ENCODE results near the gene CALN1.

DNA sequence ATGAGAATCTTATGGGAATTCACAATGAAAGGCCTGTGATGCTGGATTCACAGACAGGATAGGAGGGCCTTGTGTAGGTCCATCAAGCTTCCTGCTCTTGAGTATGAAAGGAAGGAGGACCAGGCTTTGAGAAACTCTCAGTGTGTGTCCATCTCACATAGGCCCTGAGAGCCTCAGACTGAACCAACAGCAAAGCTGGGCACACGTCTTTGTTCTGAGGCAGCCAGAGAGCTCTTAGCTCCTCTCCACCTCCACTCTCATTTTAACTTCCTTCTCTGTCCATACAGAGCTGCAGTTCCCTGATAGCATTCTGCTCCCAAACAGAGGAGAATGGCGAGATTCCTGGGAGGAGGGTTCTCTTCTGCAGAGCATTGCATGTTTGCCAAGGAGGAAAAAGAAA is 515.6 kb downstream of the CALN1 start:
- TF ChIP-seq, protein P1, sequence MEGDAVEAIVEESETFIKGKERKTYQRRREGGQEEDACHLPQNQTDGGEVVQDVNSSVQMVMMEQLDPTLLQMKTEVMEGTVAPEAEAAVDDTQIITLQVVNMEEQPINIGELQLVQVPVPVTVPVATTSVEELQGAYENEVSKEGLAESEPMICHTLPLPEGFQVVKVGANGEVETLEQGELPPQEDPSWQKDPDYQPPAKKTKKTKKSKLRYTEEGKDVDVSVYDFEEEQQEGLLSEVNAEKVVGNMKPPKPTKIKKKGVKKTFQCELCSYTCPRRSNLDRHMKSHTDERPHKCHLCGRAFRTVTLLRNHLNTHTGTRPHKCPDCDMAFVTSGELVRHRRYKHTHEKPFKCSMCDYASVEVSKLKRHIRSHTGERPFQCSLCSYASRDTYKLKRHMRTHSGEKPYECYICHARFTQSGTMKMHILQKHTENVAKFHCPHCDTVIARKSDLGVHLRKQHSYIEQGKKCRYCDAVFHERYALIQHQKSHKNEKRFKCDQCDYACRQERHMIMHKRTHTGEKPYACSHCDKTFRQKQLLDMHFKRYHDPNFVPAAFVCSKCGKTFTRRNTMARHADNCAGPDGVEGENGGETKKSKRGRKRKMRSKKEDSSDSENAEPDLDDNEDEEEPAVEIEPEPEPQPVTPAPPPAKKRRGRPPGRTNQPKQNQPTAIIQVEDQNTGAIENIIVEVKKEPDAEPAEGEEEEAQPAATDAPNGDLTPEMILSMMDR (IDR thresholded peaks at IDR 0.05), result no peak
- TF ChIP-seq POLR2A (IDR thresholded peaks at IDR 0.05) (no peak), EP300 (IDR thresholded peaks at IDR 0.05) (no peak)
